Thoracic aorta (tissue), 2 donors: ENCODE measurements around the gene LYSET. TPM values are rescaled to one million over a fixed set of nuclear protein-coding genes. Genes with fewer than 3 reads are reported as not detected.
"Not testable (repeated sequence)": the region's sequence is repeated elsewhere in the genome, so short reads cannot be mapped to it uniquely, and the experiment has no call there.

Source experiments
- ATAC-seq: fragments of 150-250 bp; one replicate; pipeline ENCODE4 v1.8.0; 2017; ENCODE audit warnings: low read depth; ENCODE audit not compliant: insufficient number of reproducible peaks, low FRiP score
- DNase-seq: peaks from one replicate; pipeline ENCODE4 v3.0.0-alpha.2; 2020; ENCODE audit warnings: low spot score
- H3K27ac ChIP-seq, 2 donors: fragments of 200-600 bp; sonication (generic); 1 replicate in 1 of 2; 2 replicates in 1 of 2; pipeline ENCODE4 v1.5.1; 2016; ENCODE audit warnings: mild to moderate bottlenecking in 2 of 2, moderate library complexity in 2 of 2
- H3K27me3 ChIP-seq: fragments of 200-600 bp; sonication (generic); replicated peaks from 2 replicates; pipeline ENCODE4 v1.6.0; 2016; ENCODE audit warnings: mild to moderate bottlenecking; ENCODE audit not compliant: insufficient read depth
- H3K36me3 ChIP-seq: fragments of 200-600 bp; sonication (generic); one replicate; pipeline ENCODE4 v1.5.1; 2016
- H3K4me1 ChIP-seq, 2 donors: fragments of 200-600 bp; sonication (generic); 1 replicate in 1 of 2; 2 replicates in 1 of 2; pipeline versions ENCODE4 v1.5.1 to v1.6.0; 2016; ENCODE audit warnings: low read depth in 2 of 2, mild to moderate bottlenecking in 1 of 2; ENCODE audit not compliant: control insufficient read depth in 1 of 2
- H3K4me3 ChIP-seq: fragments of 200-600 bp; sonication (generic); 2 replicates; pipeline ENCODE4 v1.5.1; 2016; ENCODE audit warnings: mild to moderate bottlenecking
- H3K9me3 ChIP-seq: fragments of 200-600 bp; sonication (generic); 2 replicates; pipeline ENCODE4 v1.5.1; 2016
- CTCF ChIP-seq: fragments of 200-600 bp; sonication (generic); IDR thresholded peaks from one replicate; pipeline ENCODE4 v1.5.1; 2019; ENCODE audit warnings: antibody characterized with exemption
- total RNA-seq, 2 donors: library from RNA; depleted of rRNA; stranded (reverse); fragments of >200 nt; gene quantifications; one replicate each; pipeline versions ENCODE4 v1.1.0 to v1.2.3, GENCODE V29; 2016

Gene LYSET, protein sequence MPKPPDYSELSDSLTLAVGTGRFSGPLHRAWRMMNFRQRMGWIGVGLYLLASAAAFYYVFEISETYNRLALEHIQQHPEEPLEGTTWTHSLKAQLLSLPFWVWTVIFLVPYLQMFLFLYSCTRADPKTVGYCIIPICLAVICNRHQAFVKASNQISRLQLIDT
- total RNA-seq, result 1 to 10 TPM; 3.2 to 5.2 TPM

DNA sequence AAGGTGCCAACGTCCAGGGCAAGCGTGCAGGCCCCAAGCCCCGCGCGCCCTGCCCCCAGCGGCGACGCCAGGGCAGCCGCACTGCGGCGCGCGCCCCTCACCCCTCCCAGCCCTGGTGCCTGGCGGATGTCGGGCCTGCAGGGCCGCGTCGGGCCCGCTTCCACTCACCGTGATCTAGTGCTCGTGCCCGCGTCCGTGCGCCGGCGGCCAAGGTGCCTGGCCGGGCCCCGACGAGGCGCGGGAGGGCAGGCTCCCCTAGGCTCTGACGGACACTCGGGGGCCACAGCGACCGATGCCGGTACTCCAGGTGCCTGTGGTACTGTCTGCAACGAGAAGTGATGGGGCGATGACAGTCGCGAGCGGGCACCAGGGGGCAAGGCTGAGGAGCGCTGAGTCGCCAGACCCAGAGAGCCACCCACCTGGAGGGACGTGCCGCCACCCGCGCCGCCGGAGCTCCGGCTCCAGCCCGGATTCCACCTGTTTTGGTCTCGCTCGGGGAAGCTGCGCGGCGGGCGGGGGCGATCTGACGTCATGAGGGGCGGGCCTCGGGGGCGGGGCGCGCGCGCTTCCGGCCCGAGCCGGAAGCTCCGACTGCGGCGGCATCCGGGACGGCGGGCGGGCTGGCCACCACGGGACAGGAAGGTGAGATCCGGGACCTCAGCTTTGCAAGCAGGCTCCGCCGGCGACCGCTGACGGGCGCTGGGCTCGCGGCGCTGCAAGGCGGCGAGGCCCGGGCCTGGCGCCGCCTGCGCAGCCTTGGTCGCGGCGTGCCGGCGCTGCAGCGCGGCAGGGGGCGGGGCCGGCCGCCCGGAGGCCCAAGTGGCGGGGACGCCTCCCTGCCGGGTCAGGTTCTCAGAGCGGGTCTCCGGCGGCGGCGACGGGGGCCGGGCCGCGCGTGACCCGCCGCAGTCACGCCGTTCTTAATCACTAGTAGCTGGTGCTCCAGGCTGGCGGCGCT is at the start of gene LYSET, which contains the start of gene MOAP1:
LYSET (plus strand) TSS at position 927 of the 958 bp plus-strand sequence. CDS start 89 bp downstream, outside the sequence.
MOAP1 (minus strand) TSS at position 507 of the 958 bp plus-strand sequence. CDS start 655 bp downstream, outside the sequence.
- peak within 1 kb of the TSS; percentile 99 for H3K4me3 ChIP-seq
- H3K36me3 ChIP-seq, result no peaks in the 10 kb centered on the region
- TF ChIP-seq CTCF, result peak; percentile 36
- H3K9me3 ChIP-seq, result no peaks in the 10 kb centered on the region
- no peaks in the 10 kb centered on the region for H3K27me3 ChIP-seq
- ATAC-seq (peak; percentile 99), DNase-seq (peak; percentile 23)
- peaks cover 9 to 24% of the 10 kb centered on the region in 2 donors for H3K4me1 ChIP-seq
- H3K27ac ChIP-seq, result peak within 1 kb of the TSS; percentile 97 to 98

- Histone ChIP-seq H3K36me3 (no peaks in the 10 kb centered on the region), H3K27ac (no peak overlapping the region), H3K9me3 (no peaks in the 10 kb centered on the region), H3K4me3 (no peak overlapping the region), H3K4me1 (no peaks in the 10 kb centered on the region), H3K27me3 (no peaks in the 10 kb centered on the region)
- ATAC-seq (no peak), DNase-seq (no peak)
- no peak for TF ChIP-seq CTCF
Measured at GRCh38 chr14:93135399-93135798, 49.7 kb upstream of the LYSET start.

DNA sequence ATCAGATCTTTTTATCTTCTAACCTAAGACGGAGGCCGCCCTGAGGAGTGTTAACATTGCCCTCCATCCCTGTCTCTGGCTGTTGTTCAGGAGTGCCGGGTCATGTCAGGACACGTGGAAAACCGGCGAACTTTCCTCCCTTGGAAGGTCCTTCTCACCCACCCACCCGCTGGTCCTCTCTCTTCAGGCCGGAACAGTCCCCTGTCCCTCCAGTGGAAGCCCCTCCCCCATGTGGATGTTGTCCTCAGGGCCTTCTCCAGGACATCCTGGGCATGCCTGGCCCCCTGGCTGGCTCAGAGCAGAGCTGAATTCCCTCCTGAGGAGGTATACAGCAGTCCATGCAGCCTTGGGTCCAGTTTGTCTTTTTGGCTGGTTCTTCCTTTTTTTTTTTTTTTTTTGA is 49.1 kb upstream of the LYSET start:
- no peak overlapping the region for H3K27ac ChIP-seq
- ATAC-seq, result no peak

GRCh38 chr14:93136508-93136907 is 48.6 kb upstream of the LYSET start:
- H3K27ac ChIP-seq, ATAC-seq, DNase-seq, H3K9me3 ChIP-seq, H3K4me3 ChIP-seq, H3K27me3 ChIP-seq, H3K36me3 ChIP-seq, H3K4me1 ChIP-seq: not testable (repeated sequence)

More for the DNA sequence above, 49.1 kb upstream of the LYSET start:
- Histone ChIP-seq H3K4me1 (no peaks in the 10 kb centered on the region), H3K36me3 (no peaks in the 10 kb centered on the region), H3K9me3 (no peaks in the 10 kb centered on the region), H3K4me3 (no peak overlapping the region), H3K27me3 (no peaks in the 10 kb centered on the region)
- no peak for DNase-seq
- no peak for TF ChIP-seq CTCF

DNA sequence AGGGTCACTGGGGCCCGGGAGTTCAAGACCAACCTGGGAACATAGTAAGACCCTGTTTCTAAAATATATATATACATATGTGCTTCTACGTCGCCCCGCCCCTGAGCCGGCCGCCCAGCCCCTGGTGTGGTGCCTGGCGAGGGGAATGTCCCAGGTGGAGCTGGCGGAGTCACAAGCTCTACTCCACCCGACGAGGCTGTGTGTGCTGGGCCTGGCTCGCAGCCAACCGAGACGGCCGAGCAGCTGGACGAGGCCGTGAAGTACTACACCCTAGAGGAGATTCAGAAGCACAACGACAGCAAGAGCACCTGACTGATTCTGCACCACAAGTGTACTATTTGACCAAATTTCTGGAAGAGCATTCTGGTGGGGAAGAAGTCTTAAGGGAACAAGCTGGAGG is 47.3 kb upstream of the LYSET start:
- Histone ChIP-seq H3K27me3 (no peaks in the 10 kb centered on the region), H3K27ac (no peak overlapping the region), H3K36me3 (no peaks in the 10 kb centered on the region), H3K9me3 (no peaks in the 10 kb centered on the region), H3K4me3 (no peak overlapping the region), H3K4me1 (no peaks in the 10 kb centered on the region)
- no peak for TF ChIP-seq CTCF
- ATAC-seq (no peak), DNase-seq (no peak)
